ENCODE data around the gene IRF6. TPM values are rescaled to one million over a fixed set of nuclear protein-coding genes. Genes with fewer than 3 reads are reported as not detected.
A peak's percentile ranks its signal among the peaks of the same experiment; 100 is the strongest.
"Not testable (repeated sequence)": the region's sequence is repeated elsewhere in the genome, so short reads cannot be mapped to it uniquely, and the experiment has no call there.

Gene IRF6
- total RNA-seq, 1 donor from 2014 or later, result 0.53 TPM

DNA sequence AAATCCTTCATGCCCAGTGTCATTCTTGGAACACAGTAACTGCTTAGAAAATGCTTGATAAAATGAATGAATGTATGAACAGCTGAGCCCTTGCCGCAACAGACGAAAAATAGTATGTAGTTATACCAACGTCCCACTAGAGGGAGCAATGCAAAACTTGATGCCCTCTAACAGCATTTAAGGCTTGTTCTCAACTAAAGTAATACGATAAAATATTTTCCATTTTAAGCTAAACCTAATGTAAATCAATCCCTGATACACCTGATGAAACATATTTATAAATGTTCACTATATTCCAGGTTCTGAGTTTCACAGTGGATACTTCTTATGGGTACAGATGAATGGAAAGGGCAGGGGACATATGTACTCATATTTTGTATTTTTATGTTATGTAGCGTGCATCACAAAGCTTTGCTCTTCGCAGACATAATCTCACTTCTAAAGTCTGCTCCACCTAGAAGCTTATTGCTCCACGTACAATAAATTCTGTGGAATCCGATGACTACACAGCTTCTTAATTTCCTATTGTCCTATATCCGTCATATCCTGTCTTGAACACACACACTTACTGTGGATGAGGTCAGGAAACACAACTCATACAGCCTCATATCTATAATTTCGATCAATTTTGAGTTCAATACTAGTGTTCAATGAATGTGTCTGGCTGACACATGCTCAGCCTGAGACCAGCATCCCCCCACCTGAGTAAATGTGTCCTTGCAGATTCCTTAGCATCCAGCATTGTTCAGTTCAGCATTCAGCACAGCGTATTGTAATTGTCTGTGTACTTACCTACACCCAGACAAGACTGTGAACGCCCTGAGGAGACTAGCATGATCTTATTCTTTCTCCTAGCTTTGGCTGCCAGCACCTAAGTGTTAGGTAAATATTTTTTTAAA, 17.4 kb upstream of the IRF6 start:
- peak; percentile 82 for DNase-seq (ENCODE audit: low read depth)

DNA sequence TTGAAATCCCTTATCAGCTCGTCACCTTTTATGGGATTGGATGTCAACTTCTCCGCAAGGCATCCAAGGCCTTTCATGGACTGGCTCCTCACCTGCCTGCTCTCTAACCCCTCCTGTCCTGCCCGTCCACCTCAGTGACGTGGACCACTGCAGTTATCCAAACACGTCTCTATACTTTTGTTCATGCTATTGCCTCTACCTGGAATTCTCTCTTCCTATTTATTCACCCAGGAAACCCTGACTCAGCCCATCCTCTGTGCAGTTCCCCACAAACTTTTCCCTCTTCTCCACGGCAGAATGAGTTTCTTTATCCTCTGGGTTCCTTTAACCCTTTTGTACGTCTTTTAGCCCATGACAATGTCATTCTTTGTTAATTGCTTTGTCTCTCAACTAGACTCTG, 16.8 kb upstream of the IRF6 start:
- DNase-seq (ENCODE audit: low read depth), result no peak

DNA sequence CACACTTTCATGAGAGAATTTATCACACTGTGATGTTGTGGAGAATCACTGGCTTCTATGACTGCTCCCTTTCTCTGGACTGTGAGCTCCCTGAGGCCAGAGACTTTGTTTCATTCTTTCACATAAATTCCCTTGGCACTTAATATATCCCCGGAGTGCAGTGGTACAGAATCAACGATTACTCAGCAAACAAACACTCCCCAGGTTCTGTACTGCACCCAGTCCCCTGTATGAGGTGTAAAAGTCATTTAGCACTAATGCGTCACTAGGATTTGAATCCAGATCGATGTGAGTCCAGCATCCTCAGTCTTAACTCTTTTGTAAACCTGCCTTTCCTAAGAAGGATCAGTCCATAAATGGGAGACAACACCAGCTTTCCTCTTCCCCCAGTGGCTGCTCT, 15.0 kb upstream of the IRF6 start:
- DNase-seq (ENCODE audit: low read depth), result no peak

DNA sequence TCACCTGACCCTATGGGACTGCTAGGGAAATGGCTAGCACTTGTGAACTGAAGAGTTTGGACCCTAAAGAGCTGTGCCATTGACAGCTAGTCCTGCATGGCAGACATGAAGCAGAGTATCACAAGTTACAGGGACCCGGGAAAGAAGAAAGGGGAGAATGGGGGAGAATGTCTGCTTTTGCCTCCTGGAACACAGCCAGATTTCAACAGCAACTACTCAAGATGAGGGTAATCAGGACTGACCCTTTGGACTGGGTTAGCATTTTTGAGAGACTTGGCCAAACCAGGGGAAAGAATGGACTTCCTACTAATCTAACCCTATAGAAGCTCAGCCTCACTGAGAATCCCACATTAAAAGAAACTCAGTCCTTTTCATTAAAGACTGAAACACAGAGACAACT, 13.1 kb upstream of the IRF6 start:
- no peak for DNase-seq (ENCODE audit: low read depth)

DNA sequence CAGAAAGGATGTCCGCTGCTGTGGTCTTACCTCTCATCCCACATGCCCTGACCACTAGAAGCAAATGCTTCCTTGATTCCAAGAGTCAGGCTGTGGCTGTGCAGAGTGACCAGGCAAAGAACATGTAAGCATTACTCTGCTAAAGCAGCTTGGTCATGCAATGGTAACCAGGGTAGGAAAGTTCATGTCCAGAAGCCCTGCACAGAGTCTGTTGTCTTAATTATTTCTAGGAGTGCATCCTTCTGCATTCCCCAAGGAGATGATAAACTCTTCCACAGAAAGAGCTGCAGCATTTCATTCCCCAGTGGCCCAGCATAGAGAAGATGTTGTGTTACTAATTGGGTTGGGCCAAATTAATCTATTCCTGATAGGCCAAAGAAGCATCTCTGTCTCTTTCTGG, 11.7 kb upstream of the IRF6 start:
- no peak for DNase-seq (ENCODE audit: low read depth)

DNA sequence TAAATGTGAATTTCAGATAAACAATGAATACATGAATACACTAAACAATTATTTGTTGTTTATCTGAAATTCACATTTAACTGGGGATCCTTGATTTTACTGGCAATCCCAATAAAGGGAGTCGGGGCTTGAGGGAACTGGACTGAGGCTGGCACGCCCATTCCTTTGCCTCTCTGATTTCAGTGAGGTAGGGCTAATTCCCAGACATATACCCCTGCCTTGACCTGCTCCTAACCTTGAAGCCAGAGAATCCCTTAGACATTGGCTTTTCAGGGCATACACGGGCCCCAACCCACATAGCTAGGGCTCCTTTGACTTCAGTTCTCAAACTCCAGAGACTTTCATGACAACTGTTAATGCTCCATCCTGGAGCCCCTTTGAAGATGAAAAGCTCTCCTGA, 11.0 kb upstream of the IRF6 start:
- DNase-seq (ENCODE audit: low read depth), result no peak

DNA sequence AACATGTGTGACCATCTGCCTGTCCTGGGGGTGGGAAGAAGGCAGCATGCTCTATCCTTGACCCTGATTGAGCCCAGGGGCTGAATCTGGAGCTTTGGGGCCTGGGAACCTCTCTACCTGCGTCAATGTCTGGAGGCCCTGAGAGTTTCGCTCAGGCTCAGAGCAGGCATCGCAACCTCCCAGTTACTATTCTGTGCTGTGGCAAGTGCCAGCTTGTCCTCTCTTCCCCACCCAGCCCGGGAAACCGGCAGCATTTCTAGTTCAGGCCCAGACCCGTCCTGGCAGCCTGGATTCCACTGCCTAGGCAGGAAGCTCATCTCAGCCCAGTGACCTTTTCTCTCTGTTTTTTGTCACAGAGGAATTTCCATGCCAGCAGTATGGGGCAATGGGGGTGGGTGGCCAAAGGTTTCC, 10.0 kb upstream of the IRF6 start:
- no peak for DNase-seq (ENCODE audit: low read depth)

DNA sequence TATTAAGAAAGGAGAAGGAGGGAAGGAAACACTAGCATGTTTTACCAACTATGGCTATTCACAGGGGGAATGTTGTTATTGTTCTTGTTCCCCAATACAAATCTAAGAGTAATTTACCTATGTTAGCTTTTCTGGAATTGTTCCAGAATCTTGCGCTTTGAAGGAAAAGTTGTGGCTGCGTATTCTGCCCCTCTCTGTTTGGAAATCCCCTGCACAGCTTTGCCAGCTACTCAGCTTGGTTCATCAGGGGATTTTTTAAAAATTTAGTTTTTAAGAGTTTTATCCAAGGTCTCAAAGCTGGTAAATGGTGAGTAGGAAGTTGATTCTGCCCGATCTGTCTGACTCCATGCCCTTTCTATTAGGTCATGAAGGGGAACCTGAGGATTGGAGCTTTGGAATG, 9.5 kb upstream of the IRF6 start:
- DNase-seq (ENCODE audit: low read depth), result no peak

DNA sequence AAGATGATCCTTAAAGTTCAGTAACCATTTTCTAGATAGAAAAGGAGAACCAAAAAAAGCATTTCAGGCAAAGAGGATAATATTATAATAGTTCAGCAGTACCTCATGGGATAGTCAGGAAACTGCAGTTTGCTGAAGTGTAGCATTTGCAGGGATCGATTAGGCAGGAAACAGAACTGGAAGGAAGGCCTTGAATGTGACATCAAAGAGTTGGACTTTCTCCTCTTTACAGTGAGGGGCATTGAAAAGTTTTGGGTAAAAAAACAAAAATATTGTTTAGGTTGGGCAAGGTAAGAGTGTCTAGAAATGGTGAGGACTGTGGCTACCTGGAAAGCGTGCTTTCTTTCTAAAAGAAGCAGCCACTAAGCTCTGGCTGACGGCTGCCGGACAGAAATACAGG, 8.0 kb upstream of the IRF6 start:
- DNase-seq (ENCODE audit: low read depth), result no peak

DNA sequence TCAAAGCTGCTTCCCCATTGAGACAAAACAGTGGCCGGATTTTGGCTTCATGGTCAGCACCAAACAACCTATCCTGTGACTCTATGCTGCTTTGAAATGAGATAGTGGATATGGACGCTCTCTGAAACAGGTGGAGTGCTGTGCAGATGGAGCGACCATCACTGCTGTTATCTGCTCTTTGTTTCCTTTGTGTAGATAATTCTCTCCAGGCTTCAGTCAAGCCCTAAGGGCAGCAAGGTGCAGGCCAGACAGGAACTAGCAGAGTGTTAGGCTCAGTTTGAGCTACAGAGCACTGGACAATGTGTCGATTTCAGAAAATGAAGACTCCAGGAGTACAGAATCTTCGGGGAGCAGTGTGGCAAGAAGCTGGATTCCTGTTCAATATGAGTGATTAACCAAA, 4.8 kb upstream of the IRF6 start:
- DNase-seq (ENCODE audit: low read depth), result no peak

DNA sequence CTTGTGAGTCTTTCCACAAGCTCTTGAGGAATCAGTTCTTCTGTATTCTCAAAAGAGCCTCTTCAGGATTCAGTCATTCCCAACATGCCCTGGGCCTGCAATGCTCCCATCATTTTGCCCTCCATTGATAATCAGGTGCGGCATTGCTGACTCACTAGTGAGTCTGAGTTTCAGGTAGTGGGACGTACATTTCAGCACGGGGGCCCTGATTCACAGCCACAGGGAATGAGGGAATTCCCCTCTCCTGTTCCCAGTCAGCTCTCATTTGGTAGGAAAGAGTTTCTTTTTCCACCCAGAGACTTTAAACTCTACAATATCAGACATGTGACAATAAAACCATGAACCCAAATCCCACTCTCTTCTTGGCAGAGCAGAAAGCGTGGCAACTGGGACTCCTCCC, 3.7 kb upstream of the IRF6 start:
- no peak for DNase-seq (ENCODE audit: low read depth)

DNA sequence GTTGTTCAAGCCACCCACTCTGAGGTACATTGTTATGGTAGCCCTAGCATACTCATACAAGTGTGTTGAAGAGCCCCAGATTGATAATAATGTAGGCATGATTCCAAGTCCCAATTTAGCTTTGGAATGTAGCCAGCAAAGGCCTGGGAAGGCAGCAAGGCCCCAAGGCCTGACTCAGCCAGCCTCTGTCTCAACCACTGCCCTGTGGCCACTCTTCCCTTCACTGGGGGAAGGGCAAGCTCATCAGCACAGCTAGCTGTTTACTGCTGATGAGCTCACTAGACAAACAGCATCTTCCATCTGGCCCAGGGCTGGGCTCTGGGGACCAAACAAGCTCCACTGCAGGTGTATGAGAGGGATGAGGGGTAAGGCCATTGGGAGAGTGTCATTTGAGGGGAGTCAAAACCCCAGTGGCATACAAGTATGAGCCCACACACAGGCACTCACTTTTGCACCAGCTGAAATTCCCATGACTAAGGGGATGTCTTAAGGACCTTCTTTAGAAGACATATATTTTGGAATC, 2.2 kb upstream of the IRF6 start:
- DNase-seq (ENCODE audit: low read depth), result peak; percentile 97

DNA sequence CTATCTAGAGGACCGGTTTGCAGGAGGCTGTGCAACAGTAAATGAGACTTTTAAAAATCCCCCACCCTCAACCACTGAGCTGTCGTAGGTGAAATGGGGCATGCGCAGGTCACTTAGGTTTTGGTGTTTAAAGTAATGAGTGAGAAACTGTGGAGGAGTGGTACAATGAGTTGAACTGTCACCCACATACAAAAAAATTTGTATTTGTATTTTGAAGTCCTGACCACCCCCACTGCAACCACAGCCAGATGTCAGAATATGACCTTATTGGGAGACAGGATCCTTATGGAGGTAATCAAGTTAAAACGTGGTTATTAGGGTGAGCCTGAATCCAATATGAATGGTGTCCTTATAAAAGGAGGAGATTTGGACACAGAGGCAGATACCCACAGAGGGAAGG, 1.6 kb upstream of the IRF6 start:
- no peak for DNase-seq (ENCODE audit: low read depth)

DNA sequence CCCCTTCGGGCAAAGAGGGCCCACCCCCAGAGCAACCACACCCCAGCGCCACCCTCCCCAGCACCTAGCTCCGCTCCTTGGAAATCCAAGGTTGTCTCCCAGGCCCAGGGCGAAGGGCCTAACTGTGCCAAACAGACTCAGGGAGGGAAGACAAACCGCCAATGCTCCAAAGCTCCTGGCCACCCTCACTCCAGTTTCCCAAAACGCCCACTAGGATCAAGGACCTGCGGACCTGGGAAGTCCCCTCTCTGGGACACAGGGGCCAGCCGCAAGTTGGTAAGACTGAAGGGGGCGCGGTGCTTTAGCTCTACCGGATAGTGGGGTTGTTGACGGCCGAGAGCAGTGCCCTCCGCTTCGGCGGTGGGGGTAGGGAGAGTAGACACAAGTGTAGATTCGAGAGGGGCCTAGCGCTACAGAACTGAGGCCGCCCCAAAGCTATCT, 581 bp downstream of the IRF6 start:
- no peak for DNase-seq (ENCODE audit: low read depth)

DNA sequence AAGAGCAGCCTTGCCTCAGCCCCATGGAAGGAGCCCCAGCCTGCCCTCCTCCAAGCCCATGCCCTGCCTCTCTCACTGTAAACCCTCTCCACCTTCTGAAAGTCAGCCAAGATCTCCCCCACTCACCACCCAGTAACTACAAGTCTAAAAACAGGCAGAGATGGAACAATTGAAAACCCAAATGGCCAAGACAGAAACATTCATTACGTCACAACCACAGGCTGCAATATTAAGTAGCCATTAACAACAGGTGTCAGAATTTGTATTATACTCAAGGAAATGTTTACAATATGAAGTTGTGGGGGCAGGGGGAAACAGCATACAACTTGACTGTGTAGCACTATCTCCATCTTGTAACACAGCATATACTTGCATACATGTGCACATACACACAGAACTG, 2.4 kb downstream of the IRF6 start:
- DNase-seq (ENCODE audit: low read depth), result no peak

DNA sequence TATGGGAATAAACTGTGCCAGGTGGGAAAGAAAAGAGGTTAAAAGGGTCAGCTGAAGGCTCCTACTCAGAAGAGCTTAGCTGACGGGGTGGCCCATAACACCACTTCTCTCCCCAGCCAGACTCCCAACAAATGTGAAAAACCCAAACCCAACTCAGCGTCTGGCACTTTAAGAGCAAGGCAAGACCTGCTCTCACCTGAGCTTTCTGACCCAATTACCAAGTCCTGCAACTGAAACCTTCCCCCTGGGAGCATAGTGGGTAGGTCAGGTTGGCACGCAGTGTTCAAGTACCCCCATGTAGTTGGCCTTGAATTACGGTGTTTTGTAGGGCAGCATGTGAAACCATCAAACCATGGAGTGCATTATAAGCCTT, 3.2 kb downstream of the IRF6 start:
- no peak for DNase-seq (ENCODE audit: low read depth)

DNA sequence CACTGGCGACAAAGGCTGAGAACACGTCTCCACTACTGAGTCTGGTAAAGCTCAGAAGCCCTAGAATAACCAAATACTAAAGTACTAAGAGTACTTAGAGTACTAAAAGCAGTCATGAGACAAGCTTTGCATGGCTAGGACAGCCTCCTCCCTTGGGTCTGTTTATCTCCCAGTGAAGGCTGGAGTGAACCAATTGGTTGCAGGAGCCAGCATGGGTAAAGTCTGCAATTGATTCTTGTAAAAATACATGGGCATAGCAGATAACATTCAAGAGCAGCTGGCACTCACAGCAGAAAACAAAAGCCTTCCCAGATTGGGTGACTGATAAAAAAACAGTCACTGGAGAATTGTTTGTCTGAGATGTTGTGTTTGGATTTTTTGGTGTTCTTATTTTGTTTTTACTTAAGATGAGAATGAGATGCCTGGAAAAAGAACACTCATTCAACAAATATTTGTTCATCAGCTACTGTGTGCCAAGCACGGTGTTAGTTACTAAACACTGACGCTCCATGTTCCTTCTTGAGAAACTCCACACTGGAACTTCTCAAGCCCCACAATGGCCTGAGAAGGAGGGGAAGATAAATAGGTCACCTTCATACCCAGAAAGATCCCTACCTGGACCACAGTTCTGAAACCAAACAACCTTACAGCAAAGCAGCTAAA, 3.7 kb downstream of the IRF6 start:
- peak; percentile 38 for DNase-seq (ENCODE audit: low read depth)

DNA sequence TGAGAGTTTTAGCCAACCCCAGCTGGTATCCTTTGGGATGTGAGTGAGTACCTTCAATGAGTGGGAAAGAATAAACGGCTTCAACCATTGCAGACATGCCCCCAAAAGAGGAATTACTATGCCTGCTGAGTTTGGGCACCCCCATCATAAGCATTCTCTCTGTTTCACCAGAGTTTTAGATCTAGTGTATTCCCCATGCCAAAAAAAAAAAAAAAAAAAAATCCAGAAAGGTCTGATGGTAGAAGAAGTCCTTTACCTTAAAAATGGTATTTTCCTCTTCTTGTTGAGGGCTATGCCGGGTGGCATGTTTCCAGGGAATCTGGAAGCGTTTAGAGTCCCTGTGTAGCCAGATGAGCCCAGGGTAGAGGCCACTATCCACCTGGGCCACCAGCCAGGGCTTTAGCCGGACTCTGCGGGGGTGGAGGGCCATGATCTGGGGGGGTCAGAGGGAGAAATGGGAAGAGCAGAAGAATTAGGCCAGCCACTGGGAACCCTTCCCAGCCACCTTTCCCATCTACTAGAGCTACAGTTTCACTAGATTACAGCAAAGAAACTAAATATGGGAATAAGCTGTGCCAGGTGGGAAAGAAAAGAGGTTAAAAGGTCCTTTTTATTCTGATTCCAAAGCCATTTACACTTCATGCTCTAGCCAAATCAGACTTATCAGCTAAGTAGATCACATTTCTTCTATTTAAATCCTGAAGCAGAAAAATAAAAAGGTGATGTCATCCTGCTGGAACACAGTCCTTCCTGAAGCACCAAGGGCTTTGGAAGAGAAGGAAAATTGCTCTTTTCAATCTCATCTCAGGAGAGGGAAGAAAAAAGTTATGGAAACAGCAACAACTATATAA, 4.7 kb downstream of the IRF6 start:
- DNase-seq (ENCODE audit: low read depth), result peak; percentile 51

DNA sequence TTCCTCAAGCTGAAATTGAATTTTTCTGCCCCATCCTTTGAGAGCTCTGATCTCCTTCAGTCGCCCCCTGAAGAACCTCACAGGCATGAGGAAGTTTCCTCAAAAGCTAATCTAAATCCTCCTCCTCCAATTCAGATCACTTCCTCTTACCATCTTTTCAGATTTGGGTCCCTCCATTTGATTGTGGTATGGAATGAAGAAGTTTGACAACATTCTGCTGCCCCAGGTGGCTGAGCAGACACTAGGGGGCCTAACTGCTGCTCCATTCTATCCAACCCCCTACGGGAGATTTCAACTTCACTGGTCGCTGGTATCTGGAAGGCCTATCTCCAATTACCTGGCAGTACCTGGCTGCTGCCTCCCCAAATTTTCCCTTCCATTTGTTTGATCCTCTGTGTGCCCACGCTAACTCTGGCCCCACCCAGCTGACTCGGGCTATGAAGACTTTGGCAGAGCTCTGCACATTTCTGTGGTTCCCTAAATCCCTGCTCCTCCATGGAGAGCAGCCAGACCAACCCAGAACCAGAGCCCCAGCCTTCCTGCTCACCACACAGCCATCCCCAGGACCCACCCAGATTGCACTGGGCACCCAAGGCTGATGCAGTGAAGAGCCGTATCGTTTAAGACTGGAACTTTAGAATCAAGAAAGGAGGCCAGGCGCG, 7.8 kb downstream of the IRF6 start:
- peak; percentile 91 for DNase-seq (ENCODE audit: low read depth)

DNA sequence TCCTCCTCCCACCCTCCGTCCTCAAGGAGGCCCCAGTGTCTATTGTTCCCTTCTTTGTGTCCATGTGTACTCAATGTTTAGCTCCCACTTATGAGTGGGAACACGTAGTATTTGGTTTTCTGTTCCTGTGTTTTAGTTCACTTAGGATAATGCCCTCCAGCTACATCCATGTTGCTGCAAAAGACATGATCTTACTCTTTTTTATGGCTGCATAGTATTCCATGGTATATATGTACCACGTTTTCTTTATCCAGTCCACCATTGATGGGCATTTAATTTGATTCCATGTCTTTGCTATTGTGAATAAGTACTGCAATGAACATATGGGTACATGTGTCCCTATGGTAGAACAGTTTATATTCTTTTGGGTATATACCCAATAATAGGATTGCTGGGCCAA, 12.2 kb downstream of the IRF6 start:
- DNase-seq (ENCODE audit: low read depth), result not testable (repeated sequence)

DNA sequence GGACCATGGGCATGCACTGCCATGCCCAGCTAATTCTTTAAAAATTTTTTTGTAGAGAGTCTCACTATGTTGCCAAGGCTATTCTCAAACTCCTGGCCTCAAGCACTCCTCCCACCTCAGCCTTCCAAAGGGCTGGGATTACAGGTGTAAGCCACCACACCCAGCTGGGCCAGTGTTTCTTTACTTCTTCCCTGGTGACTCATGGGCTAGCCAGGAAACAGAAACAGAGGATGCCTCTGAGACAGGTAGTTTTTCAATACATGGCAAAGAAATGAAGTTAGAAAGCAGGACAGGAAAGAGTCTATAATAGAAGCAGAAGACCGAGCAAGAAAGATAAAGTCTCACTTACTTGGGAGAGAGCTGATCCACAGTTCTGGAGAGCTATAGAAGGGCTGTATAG, 14.0 kb downstream of the IRF6 start:
- no peak for DNase-seq (ENCODE audit: low read depth)

All from myocyte (in vitro differentiated cells).